Spleen (tissue), 11 donors: ENCODE data around the gene EFS. TPM values are rescaled to one million over a fixed set of nuclear protein-coding genes. Genes with fewer than 3 reads are reported as not detected.
"Not testable (repeated sequence)": the region's sequence is repeated elsewhere in the genome, so short reads cannot be mapped to it uniquely, and the experiment has no call there.

ENCODE experiments used
- DNase-seq: peaks from one replicate; pipeline ENCODE4 v3.0.0-alpha.2; 2020
- H3K27ac ChIP-seq, 8 donors: fragments of 200-600 bp; sonication (generic) in 7 of 8; 1 replicate in 4 of 8; 2 replicates in 4 of 8; pipeline versions ENCODE4 v1.5.0 to v1.8.0; 2016 to 2021; ENCODE audit warnings: inconsistent platforms in 4 of 8, mild to moderate bottlenecking in 4 of 8, moderate library complexity in 1 of 8
- H3K27me3 ChIP-seq, 7 donors: fragments of 200-600 bp; sonication (generic) in 6 of 7; replicated peaks in 1 of 7; 1 replicate in 4 of 7; 2 replicates in 3 of 7; pipeline versions ENCODE4 v1.5.0 to v1.8.0; 2016 to 2021; ENCODE audit warnings: inconsistent platforms in 3 of 7, mild to moderate bottlenecking in 1 of 7
- H3K36me3 ChIP-seq, 6 donors: fragments of 200-600 bp; sonication (generic) in 5 of 6; 1 replicate in 4 of 6; 2 replicates in 2 of 6; pipeline versions ENCODE4 v1.5.0 to v1.8.0; 2016 to 2021; ENCODE audit warnings: inconsistent platforms in 2 of 6
- H3K4me1 ChIP-seq, 6 donors: fragments of 200-600 bp; sonication (generic) in 5 of 6; 1 replicate in 3 of 6; 2 replicates in 3 of 6; pipeline versions ENCODE4 v1.5.0 to v1.8.0; 2016 to 2021; ENCODE audit warnings: inconsistent platforms in 3 of 6
- H3K4me3 ChIP-seq, 8 donors: fragments of 200-600 bp; sonication (generic) in 7 of 8; 1 replicate in 4 of 8; 2 replicates in 4 of 8; pipeline versions ENCODE4 v1.5.0 to v1.8.0; 2016 to 2021; ENCODE audit warnings: inconsistent platforms in 4 of 8, mild to moderate bottlenecking in 4 of 8, moderate library complexity in 2 of 8
- H3K9me3 ChIP-seq, 8 donors: fragments of 200-600 bp; sonication (generic) in 7 of 8; 1 replicate in 4 of 8; 2 replicates in 4 of 8; pipeline versions ENCODE4 v1.5.0 to v1.8.0; 2016 to 2021; ENCODE audit warnings: inconsistent platforms in 4 of 8
- CTCF ChIP-seq, 11 experiments: fragments of 200-600 bp in 7 of 11; fragments of 450-650 bp in 4 of 11; sonication (generic) in 4 of 11; IDR thresholded peaks in 8 of 11; conservative IDR thresholded peaks in 3 of 11; 1 replicate in 7 of 11; 2 replicates in 4 of 11; pipeline versions ENCODE4 v1.4.0 to v1.8.0; 2016 to 2021; ENCODE audit warnings: antibody characterized with exemption in 11 of 11, inconsistent platforms in 4 of 11, mild to moderate bottlenecking in 1 of 11
- POLR2A ChIP-seq, 3 donors: fragments of 450-650 bp; IDR thresholded peaks; one replicate each; pipeline ENCODE4 v1.5.1; 2017; ENCODE audit warnings: antibody characterized with exemption in 3 of 3, mild to moderate bottlenecking in 1 of 3
- POLR2AphosphoS5 ChIP-seq, 3 donors: sonication (generic); formaldehyde crosslinking; IDR thresholded peaks; one replicate each; pipeline ENCODE4 v1.5.1; 2017; ENCODE audit warnings: antibody characterized with exemption in 3 of 3
- WGBS, 5 donors: extraction: QIAGEN DNeasy Blood & Tissue Kit in 3 of 5; methylation state at CpG; one replicate each; pipeline versions ENCODE4 v1.1.5 to v1.1.7; 2013 to 2018; 5-methylcytosine and 5-hydroxymethylcytosine counted together
- intact Hi-C: fragments of 100-400 bp; cut with DNase I; formaldehyde crosslinking; loops from one replicate; pipeline ENCODE4 v1.15.0; 2023; ENCODE audit warnings: low total_unique reads
- polyA plus RNA-seq, 3 donors: library from polyadenylated mRNA; stranded (reverse); fragments of 200-250 nt; gene quantifications; one replicate each; pipeline ENCODE4 v1.2.1, GENCODE V29; 2013
- total RNA-seq, 7 donors: library from RNA; depleted of rRNA in 3 of 7; stranded (reverse); fragments of >200 nt in 3 of 7; fragmentation: NEBNext Ultra II Directional in 4 of 7; extraction: Animal tissue kit (Norgen Biotek cat#: 25700) in 4 of 7; gene quantifications; one replicate each; pipeline versions ENCODE4 v1.1.0 to v1.2.1, GENCODE V29; 2016 to 2021
- donor health status: healthy with polysubstance abuse.
- donor health status: DM: no; HTN: no; CAD: no; lungs with moderate emphysema.
- donor health status: DM: no; HTN: no; CAD: no.
- donor health status: Bipolar disorder and iron deficiency.
- donor health status: healthy.
- donor health status: DM: no; HTN: no; CAD: no.
- donor health status: DM: yes; HTN: yes; CAD: no.

Gene EFS
- total and polyA plus RNA-seq, 10 donors, result 1.8 to 6.7 (median 3.9) TPM

- Histone ChIP-seq H3K27me3 (no peaks in the 10 kb centered on the region), H3K4me3 (no peak overlapping the region), H3K36me3 (peaks cover 8 to 43% (median 28%) of the 10 kb centered on the region in 6 donors), H3K9me3 (no peaks in the 10 kb centered on the region), H3K4me1 (peaks cover 15 to 37% (median 25%) of the 10 kb centered on the region in 6 donors), H3K27ac (no peak overlapping the region)
- DNase-seq, result no peak
- 83 to 90% (median 85%) methylated on average over 13 of the region's 13 CpGs for WGBS, 5 donors
- intact Hi-C loops, result loop anchor here (5.0 to 10.0 kb wide), 3 partner anchors 51 to 238 kb away; partner anchors contain the start of genes AP1G2, CMTM5 and NGDN
- TF ChIP-seq POLR2AphosphoS5 (IDR thresholded peaks at IDR 0.05) (peak in 2 of 3 donors; percentile 31), POLR2A (IDR thresholded peaks at IDR 0.05) (no peak), CTCF (IDR thresholded peaks at IDR 0.05 in 8 of 11, conservative IDR thresholded peaks at IDR 0.05 in 3 of 11) (no peak)
Measured at GRCh38 chr14:23326491-23327332, 38.3 kb downstream of the EFS start.

- WGBS, 5 donors, result 89 to 97% (median 93%) methylated on average over 5 of the region's 5 CpGs
- not testable (repeated sequence) for H3K27ac ChIP-seq, H3K27me3 ChIP-seq, H3K4me3 ChIP-seq, H3K9me3 ChIP-seq, DNase-seq
- intact Hi-C loops, result loop anchor here (5.0 to 10.0 kb wide), 3 partner anchors 52 to 239 kb away; partner anchors contain the start of genes AP1G2, CMTM5 and NGDN
- Histone ChIP-seq H3K36me3 (peaks cover 8 to 43% (median 28%) of the 10 kb centered on the region in 6 donors), H3K4me1 (peaks cover 15 to 37% (median 25%) of the 10 kb centered on the region in 6 donors)
Measured at GRCh38 chr14:23325746-23326145, 39.2 kb downstream of the EFS start.

DNA sequence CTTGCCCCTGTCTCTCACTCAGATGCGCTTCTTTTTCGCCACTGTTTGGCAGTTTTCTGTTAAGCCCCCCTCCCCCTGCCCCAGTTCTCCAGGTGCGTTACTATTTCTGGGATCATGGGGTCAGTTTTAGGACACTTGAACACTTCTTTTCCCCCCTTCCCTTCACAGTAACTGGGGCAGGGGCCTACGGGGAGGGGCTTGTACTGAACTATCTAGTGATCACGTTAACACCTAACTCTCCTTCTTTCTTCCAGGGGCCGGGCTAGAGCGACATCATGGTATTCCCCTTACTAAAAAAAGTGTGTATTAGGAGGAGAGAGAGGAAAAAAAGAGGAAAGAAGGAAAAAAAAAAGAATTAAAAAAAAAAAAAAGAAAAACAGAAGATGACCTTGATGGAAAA, 40.0 kb downstream of the EFS start:
- Histone ChIP-seq H3K27me3 (no peaks in the 10 kb centered on the region), H3K36me3 (peaks cover 8 to 43% (median 28%) of the 10 kb centered on the region in 6 donors), H3K9me3 (no peaks in the 10 kb centered on the region), H3K27ac (no peak overlapping the region), H3K4me3 (no peak overlapping the region), H3K4me1 (peaks cover 15 to 43% (median 30%) of the 10 kb centered on the region in 6 donors)
- WGBS, 5 donors, result 84 to 94% (median 90%) methylated on average over 7 of the region's 7 CpGs
- DNase-seq, result no peak
- intact Hi-C loops, result loop anchor here (5.0 to 10.0 kb wide), 3 partner anchors 52 to 240 kb away; partner anchors contain the start of genes AP1G2, CMTM5 and NGDN
- TF ChIP-seq CTCF (IDR thresholded peaks at IDR 0.05 in 8 of 11, conservative IDR thresholded peaks at IDR 0.05 in 3 of 11), result no peak
- TF ChIP-seq POLR2A (IDR thresholded peaks at IDR 0.05), result no peak
- no peak for TF ChIP-seq POLR2AphosphoS5 (IDR thresholded peaks at IDR 0.05)

GRCh38 chr14:23324455-23324846, 40.5 kb downstream of the EFS start:
- H3K9me3 ChIP-seq, result no peaks in the 10 kb centered on the region
- H3K4me3 ChIP-seq, result no peak overlapping the region
- H3K4me1 ChIP-seq, result peaks cover 15 to 45% (median 31%) of the 10 kb centered on the region in 6 donors
- no peak overlapping the region for H3K27ac ChIP-seq
- H3K27me3 ChIP-seq, result no peaks in the 10 kb centered on the region
- WGBS, 5 donors, result 82 to 94% (median 86%) methylated on average over 2 of the region's 2 CpGs
- no peak for DNase-seq
- peaks cover 8 to 43% (median 28%) of the 10 kb centered on the region in 6 donors for H3K36me3 ChIP-seq
- TF ChIP-seq POLR2A (IDR thresholded peaks at IDR 0.05) (no peak), CTCF (IDR thresholded peaks at IDR 0.05 in 8 of 11, conservative IDR thresholded peaks at IDR 0.05 in 3 of 11) (no peak), POLR2AphosphoS5 (IDR thresholded peaks at IDR 0.05) (no peak)
- intact Hi-C loops, result loop anchor here (10.0 kb wide), 2 partner anchors 140 to 240 kb away; partner anchors contain the start of genes AP1G2 and NGDN
